Gastrocnemius medialis (tissue), 4 donors: ENCODE results near the gene TNFAIP3.

Source experiments
- CTCF ChIP-seq, 5 experiments: fragments of 450-650 bp in 3 of 5; fragments of 200-600 bp in 2 of 5; sonication (generic) in 2 of 5; IDR thresholded peaks in 4 of 5; conservative IDR thresholded peaks in 1 of 5; 1 replicate in 4 of 5; 2 replicates in 1 of 5; pipeline ENCODE4 v1.5.1; 2016 to 2019; ENCODE audit warnings: antibody characterized with exemption in 5 of 5, mild to moderate bottlenecking in 3 of 5, moderate library complexity in 3 of 5
- POLR2A ChIP-seq, 2 donors: fragments of 450-650 bp; IDR thresholded peaks; one replicate each; pipeline ENCODE4 v1.6.1; 2017; ENCODE audit warnings: antibody characterized with exemption in 2 of 2, mild to moderate bottlenecking in 2 of 2, moderate library complexity in 2 of 2

DNA sequence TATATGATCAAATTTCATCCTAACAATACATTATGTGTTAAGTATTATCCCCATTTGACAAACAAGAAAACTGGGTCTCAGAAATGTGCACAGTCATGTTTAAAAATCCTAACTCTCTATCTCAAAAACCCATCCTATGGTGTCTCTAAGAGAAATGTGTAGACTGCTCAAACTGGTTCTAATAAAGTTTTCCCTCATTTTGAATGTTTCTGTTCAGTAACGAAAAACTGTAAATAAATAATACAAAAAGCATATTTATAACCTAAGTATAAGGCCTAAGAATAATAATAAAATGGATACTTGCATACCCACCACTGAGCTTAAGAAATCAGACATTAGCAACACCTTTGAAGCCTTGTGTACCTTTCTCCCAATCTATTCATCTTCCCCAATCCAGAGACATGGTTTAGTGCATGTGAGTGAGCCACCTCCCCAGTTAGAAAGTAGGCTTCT lies 39.0 kb downstream of the TNFAIP3 start:
- no peak for TF ChIP-seq POLR2A (IDR thresholded peaks at IDR 0.05)
- TF ChIP-seq CTCF (IDR thresholded peaks at IDR 0.05 in 4 of 5, conservative IDR thresholded peaks at IDR 0.05 in 1 of 5) = no peak
